GM23338 (cell line): Measurements from ENCODE around the gene CWC27. TPM values are rescaled to one million over a fixed set of nuclear protein-coding genes. Genes with fewer than 3 reads are reported as not detected.

Source experiments
- ATAC-seq: fragments of 200-7000 bp; cut with Tn5 transposase; 3 replicates; pipeline ENCODE4 v1.9.1; 2020
- DNase-seq: peaks from one replicate; pipeline ENCODE4 v3.0.0-alpha.2; 2015; ENCODE audit warnings: low spot score
- H2AFZ ChIP-seq: fragments of 200-600 bp; sonication (generic); 2 replicates; pipeline ENCODE4 v1.8.0; 2016; ENCODE audit warnings: antibody characterized with exemption, mild to moderate bottlenecking, moderate library complexity
- H3F3A ChIP-seq: fragments of 200-600 bp; sonication (generic); replicated peaks from 2 replicates; pipeline ENCODE4 v1.8.0; 2017; ENCODE audit warnings: antibody characterized with exemption, mixed run types, low read depth
- H3K27ac ChIP-seq: fragments of 200-600 bp; sonication (generic); 2 replicates; pipeline ENCODE4 v1.6.1; 2016; ENCODE audit warnings: low read depth
- H3K27me3 ChIP-seq: fragments of 200-600 bp; sonication (generic); 2 replicates; pipeline ENCODE4 v1.8.0; 2016; ENCODE audit warnings: mild to moderate bottlenecking, mixed run types, moderate library complexity; ENCODE audit not compliant: insufficient read depth
- H3K36me3 ChIP-seq: fragments of 200-600 bp; sonication (generic); 2 replicates; pipeline ENCODE4 v1.8.0; 2016; ENCODE audit warnings: mild to moderate bottlenecking; ENCODE audit not compliant: insufficient read depth
- H3K4me1 ChIP-seq: fragments of 200-600 bp; sonication (generic); 2 replicates; pipeline ENCODE4 v1.8.0; 2016; ENCODE audit warnings: mild to moderate bottlenecking, moderate library complexity; ENCODE audit not compliant: insufficient read depth
- H3K4me2 ChIP-seq: fragments of 200-600 bp; sonication (generic); 2 replicates; pipeline ENCODE4 v1.7.1; 2017; ENCODE audit warnings: mixed run types
- H3K4me3 ChIP-seq: fragments of 200-600 bp; sonication (generic); 2 replicates; pipeline ENCODE4 v1.6.1; 2016; ENCODE audit warnings: mixed run types
- H3K79me2 ChIP-seq: fragments of 200-600 bp; sonication (generic); replicated peaks from 2 replicates; pipeline ENCODE4 v1.8.0; 2017; ENCODE audit warnings: mild to moderate bottlenecking; ENCODE audit not compliant: insufficient read depth
- H3K9me2 ChIP-seq: fragments of 200-600 bp; sonication (generic); 2 replicates; pipeline ENCODE4 v1.8.0; 2017; ENCODE audit not compliant: insufficient read depth
- H4K20me1 ChIP-seq: fragments of 200-600 bp; sonication (generic); replicated peaks from 2 replicates; pipeline ENCODE4 v1.8.0; 2017; ENCODE audit warnings: mild to moderate bottlenecking; ENCODE audit not compliant: insufficient read depth
- H3K27ac Mint-ChIP-seq: 2 replicates; pipeline ENCODE4 v1.8.0; 2020; ENCODE audit warnings: inconsistent platforms, mild to moderate bottlenecking, moderate library complexity, mixed read lengths
- H3K27me3 Mint-ChIP-seq: 3 replicates; pipeline ENCODE4 v1.8.0; 2022; ENCODE audit warnings: low read depth, mild to moderate bottlenecking, moderate library complexity, mixed read lengths, inconsistent platforms; ENCODE audit not compliant: insufficient read depth, poor library complexity
- H3K36me3 Mint-ChIP-seq: 3 replicates; pipeline ENCODE4 v1.8.0; 2021; ENCODE audit warnings: low read depth, mild to moderate bottlenecking, inconsistent platforms, moderate library complexity, mixed read lengths
- H3K4me1 Mint-ChIP-seq: 3 replicates; pipeline ENCODE4 v1.8.0; 2020; ENCODE audit warnings: mild to moderate bottlenecking, inconsistent platforms, mixed read lengths
- H3K4me3 Mint-ChIP-seq: 3 replicates; pipeline ENCODE4 v1.8.0; 2021; ENCODE audit warnings: moderate library complexity, mild to moderate bottlenecking, inconsistent platforms, mixed read lengths
- H3K9me3 Mint-ChIP-seq: 3 replicates; pipeline ENCODE4 v1.8.0; 2020; ENCODE audit warnings: moderate library complexity, mild to moderate bottlenecking, inconsistent platforms, mixed read lengths
- CREB1 ChIP-seq: fragments of 250-450 bp; sonication (Bioruptor Pico); IDR thresholded peaks from 2 replicates; pipeline ENCODE4 v1.5.0; 2020; ENCODE audit warnings: low read depth, mild to moderate bottlenecking, moderate library complexity
- CTCF ChIP-seq, 2 experiments: fragments of 200-600 bp in 1 of 2; sonication (generic) in 1 of 2; conservative IDR thresholded peaks; 2 replicates each; pipeline versions ENCODE4 v1.5.1 to v1.6.1; 2016 to 2017; ENCODE audit warnings: antibody characterized with exemption in 2 of 2, low read depth in 2 of 2, mild to moderate bottlenecking in 2 of 2, moderate library complexity in 1 of 2
- EZH2 ChIP-seq: fragments of 200-600 bp; sonication (generic); IDR thresholded peaks from one replicate; pipeline ENCODE4 v1.8.0; 2017; ENCODE audit warnings: antibody characterized with exemption, mild to moderate bottlenecking, low read depth; ENCODE audit not compliant: unreplicated experiment
- EZH2phosphoT487 ChIP-seq: fragments of 200-600 bp; sonication (generic); IDR thresholded peaks from one replicate; pipeline ENCODE4 v1.8.1; 2018; ENCODE audit warnings: antibody characterized with exemption; ENCODE audit not compliant: unreplicated experiment
- NANOG ChIP-seq: IDR thresholded peaks from 2 replicates; pipeline ENCODE4 v1.6.1; 2016; ENCODE audit warnings: antibody characterized with exemption, borderline replicate concordance
- POLR2AphosphoS5 ChIP-seq: IDR thresholded peaks from 2 replicates; pipeline ENCODE4 v1.6.1; 2016; ENCODE audit warnings: antibody characterized with exemption, low read depth
- STAT1 ChIP-seq: IDR thresholded peaks from one replicate; pipeline ENCODE4 v1.6.1; 2016; ENCODE audit warnings: antibody characterized with exemption; ENCODE audit not compliant: unreplicated experiment
- ZNF114 ChIP-seq: fragments of 250-450 bp; sonication (Bioruptor Pico); IDR thresholded peaks from 2 replicates; pipeline ENCODE4 v1.5.0; 2020; ENCODE audit warnings: mild to moderate bottlenecking, moderate library complexity
- ZNF331 ChIP-seq: fragments of 250-450 bp; sonication (Bioruptor Pico); IDR thresholded peaks from 2 replicates; pipeline ENCODE4 v1.5.0; 2020; ENCODE audit warnings: low read depth, mild to moderate bottlenecking, moderate library complexity
- ZNF462 ChIP-seq: fragments of 250-450 bp; sonication (Bioruptor Pico); IDR thresholded peaks from 2 replicates; pipeline ENCODE4 v1.5.0; 2020; ENCODE audit warnings: mild to moderate bottlenecking, moderate library complexity
- polyA plus RNA-seq: library from polyadenylated mRNA; unstranded; fragments of >200 nt; fragmentation: Nextera tagmentation; extraction: Ambion mirVana; gene quantifications from 2 replicates; pipeline ENCODE4 v1.2.1, GENCODE V29; 2016
- total RNA-seq: library from RNA; depleted of rRNA; stranded (reverse); fragments of >200 nt; shearing (Covaris generic); gene quantifications from 2 replicates; pipeline ENCODE4 v1.2.3, GENCODE V29; 2014

Gene CWC27
- total and polyA plus RNA-seq, 2 experiments from 2014 or later, result 27.7 to 115 TPM

GRCh38 chr5:65020492-65020891, 251.8 kb downstream of the CWC27 start (continued):
- TF ChIP-seq CREB1, result no peak
- no peak for TF ChIP-seq NANOG
- TF ChIP-seq EZH2, result no peak
- no peak for TF ChIP-seq ZNF331 (CRISPR knock-in tag)
- TF ChIP-seq EZH2phosphoT487, result no peak
- no peak for TF ChIP-seq POLR2AphosphoS5

- no peaks in the 10 kb centered on the region for H3K9me2 ChIP-seq
- H3K36me3 ChIP-seq, result no peaks in the 10 kb centered on the region
Observed at GRCh38 chr5:65021527-65022226, 252.9 kb downstream of the CWC27 start.

More at GRCh38 chr5:65021527-65022226, 252.9 kb downstream of the CWC27 start:
- Histone ChIP-seq H2AFZ (no peak overlapping the region), H3K4me1 (no peaks in the 10 kb centered on the region), H4K20me1 (no peaks in the 10 kb centered on the region), H3K4me3 (no peak overlapping the region), H3K79me2 (no peaks in the 10 kb centered on the region), H3F3A (no peaks in the 10 kb centered on the region), H3K4me2 (no peak overlapping the region), H3K27me3 (no peaks in the 10 kb centered on the region), H3K27ac (no peak overlapping the region)
- no peaks in the 10 kb centered on the region; the same call in 2 of the 3 replicates for H3K4me1 Mint-ChIP-seq
- no peaks in the 10 kb centered on the region for H3K27me3 Mint-ChIP-seq
- DNase-seq, result no peak
- no peaks in the 10 kb centered on the region for H3K36me3 Mint-ChIP-seq
- TF ChIP-seq ZNF462 (CRISPR knock-in tag) (no peak), STAT1 (no peak), CTCF (conservative IDR thresholded peaks at IDR 0.05; ENCODE audit: low read depth in 2 of 2) (no peak), ZNF331 (CRISPR knock-in tag) (no peak), ZNF114 (CRISPR knock-in tag) (no peak), CREB1 (no peak), POLR2AphosphoS5 (no peak)
- H3K4me3 Mint-ChIP-seq, result no peak overlapping the region
- H3K9me3 Mint-ChIP-seq, result no peaks in the 10 kb centered on the region
- ATAC-seq, result no peak
- no peak overlapping the region for H3K27ac Mint-ChIP-seq
